PC-9 (cell line): ENCODE measurements around the gene MELK.

ENCODE experiments used
- CTCF ChIP-seq: fragments of 200-600 bp; sonication (generic); conservative IDR thresholded peaks from 2 replicates; pipeline ENCODE4 v1.6.1; 2017; ENCODE audit warnings: mixed run types, antibody characterized with exemption, mild to moderate bottlenecking, moderate library complexity
- EZH2 ChIP-seq: fragments of 200-600 bp; sonication (generic); IDR thresholded peaks from 2 replicates; pipeline ENCODE4 v1.8.0; 2017; ENCODE audit warnings: antibody characterized with exemption, low read depth

- TF ChIP-seq CTCF (peak; percentile 70), EZH2 (no peak)
Measured at GRCh38 chr9:36632892-36633291, 60.2 kb downstream of the MELK start.
